ENCODE results near the gene PLCL1. TPM values are rescaled to one million over a fixed set of nuclear protein-coding genes. Genes with fewer than 3 reads are reported as not detected.

Gene PLCL1
- polyA plus RNA-seq, 1 of the 3 experiments (the other 2 are of a cell fraction) = 7.7 TPM

DNA sequence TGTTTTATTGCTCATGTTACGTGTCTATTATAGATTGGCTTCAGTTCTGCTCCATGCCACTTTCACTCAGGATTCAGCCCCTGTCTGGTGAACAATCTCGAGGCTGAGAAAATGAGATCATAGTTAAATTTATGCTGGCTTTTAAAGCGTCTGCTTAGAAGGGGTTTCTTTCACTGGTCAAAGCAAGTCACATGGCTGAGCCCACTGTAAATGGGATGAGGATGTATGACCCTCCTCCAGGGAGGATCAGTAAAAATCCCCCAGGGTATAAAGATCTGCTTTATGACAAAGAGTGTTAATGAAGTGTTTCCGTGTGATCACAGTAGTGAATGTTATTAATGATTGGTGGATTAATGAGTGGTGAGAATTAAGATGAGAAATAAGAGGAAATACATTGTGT, 6.2 kb upstream of the PLCL1 start:
- 61% methylated on average over 4 of the region's 4 CpGs for WGBS (ENCODE audit: low lambda C conversion rate)
- H3K9ac ChIP-seq = no peak overlapping the region
- ChIA-PET CTCF (interaction anchor here (1.0 to 5.8 kb wide), 2 partner anchors 498 to 511 kb away, joined by 3 to 69 read pairs; no protein-coding TSS in a partner anchor), POLR2A (no interaction called here)
- peaks cover 0 to 2% of the 10 kb centered on the region in 2 experiments; a peak in 1 of 4 replicates for H3K4me1 ChIP-seq (ENCODE audit: control insufficient read depth in 1 of 2, insufficient read depth in 2 of 2, low read depth in 1 of 2, low read length in 1 of 2)
- DNase-seq = no peak
- H3K36me3 ChIP-seq (replicated peaks in 1 of 2; ENCODE audit: control insufficient read depth in 1 of 2, insufficient read depth in 2 of 2, low read length in 1 of 2) = no peaks in the 10 kb centered on the region
- H4K20me1 ChIP-seq (ENCODE audit: insufficient read depth) = no peaks in the 10 kb centered on the region
- no peak overlapping the region for H3K4me2 ChIP-seq
- H3K79me2 ChIP-seq (ENCODE audit: insufficient read depth) = no peaks in the 10 kb centered on the region; the same call in 1 of the 2 replicates
- no peaks in the 10 kb centered on the region; the same call in 1 of the 2 replicates for H3K9me3 ChIP-seq
- H3F3A ChIP-seq (replicated peaks; ENCODE audit: insufficient read depth) = no peaks in the 10 kb centered on the region
- H3K27me3 ChIP-seq (ENCODE audit: insufficient read depth) = no peaks in the 10 kb centered on the region
- H3K4me3 ChIP-seq (ENCODE audit: low read depth in 2 of 2, low read length in 1 of 2) = no peak overlapping the region
- no peak overlapping the region for H2AFZ ChIP-seq (ENCODE audit: low read depth)
- H3K9me2 ChIP-seq = no peaks in the 10 kb centered on the region
- TF ChIP-seq, protein P1, sequence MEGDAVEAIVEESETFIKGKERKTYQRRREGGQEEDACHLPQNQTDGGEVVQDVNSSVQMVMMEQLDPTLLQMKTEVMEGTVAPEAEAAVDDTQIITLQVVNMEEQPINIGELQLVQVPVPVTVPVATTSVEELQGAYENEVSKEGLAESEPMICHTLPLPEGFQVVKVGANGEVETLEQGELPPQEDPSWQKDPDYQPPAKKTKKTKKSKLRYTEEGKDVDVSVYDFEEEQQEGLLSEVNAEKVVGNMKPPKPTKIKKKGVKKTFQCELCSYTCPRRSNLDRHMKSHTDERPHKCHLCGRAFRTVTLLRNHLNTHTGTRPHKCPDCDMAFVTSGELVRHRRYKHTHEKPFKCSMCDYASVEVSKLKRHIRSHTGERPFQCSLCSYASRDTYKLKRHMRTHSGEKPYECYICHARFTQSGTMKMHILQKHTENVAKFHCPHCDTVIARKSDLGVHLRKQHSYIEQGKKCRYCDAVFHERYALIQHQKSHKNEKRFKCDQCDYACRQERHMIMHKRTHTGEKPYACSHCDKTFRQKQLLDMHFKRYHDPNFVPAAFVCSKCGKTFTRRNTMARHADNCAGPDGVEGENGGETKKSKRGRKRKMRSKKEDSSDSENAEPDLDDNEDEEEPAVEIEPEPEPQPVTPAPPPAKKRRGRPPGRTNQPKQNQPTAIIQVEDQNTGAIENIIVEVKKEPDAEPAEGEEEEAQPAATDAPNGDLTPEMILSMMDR (IDR thresholded peaks at IDR 0.05) = no peak
- no peak for TF ChIP-seq ELF1 (IDR thresholded peaks at IDR 0.05)
- no peak overlapping the region for H3K27ac ChIP-seq (ENCODE audit: low read depth in 2 of 2, low read length in 1 of 2)

DNA sequence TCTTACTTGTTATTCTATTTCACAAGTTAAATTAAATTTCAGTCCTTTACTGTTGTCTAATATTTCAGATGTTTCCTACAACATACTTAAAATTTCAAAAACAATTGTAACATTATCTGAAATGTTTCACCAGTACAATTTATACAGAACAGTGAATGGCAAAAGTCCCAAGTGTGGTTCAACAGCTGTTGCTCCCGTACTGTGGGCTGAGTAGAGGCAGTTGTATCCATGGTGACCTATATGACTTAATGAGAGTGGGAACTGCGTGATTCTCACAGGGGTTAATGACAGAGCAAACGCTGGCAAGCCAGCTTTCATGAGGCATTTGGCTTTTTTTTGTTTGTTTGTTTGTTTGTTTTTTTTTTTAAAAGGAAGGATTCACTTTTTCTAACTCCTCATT, 5.3 kb upstream of the PLCL1 start:
- H3K4me3 ChIP-seq (ENCODE audit: low read depth in 2 of 2, low read length in 1 of 2) = no peak overlapping the region
- peaks cover 0 to 7% of the 10 kb centered on the region in 2 experiments; a peak in 2 of 4 replicates for H3K4me1 ChIP-seq (ENCODE audit: control insufficient read depth in 1 of 2, insufficient read depth in 2 of 2, low read depth in 1 of 2, low read length in 1 of 2)
- H3K9me3 ChIP-seq = no peaks in the 10 kb centered on the region
- CTCF ChIA-PET = interaction anchor here (1.0 to 5.8 kb wide), 4 partner anchors 51 to 510 kb away, joined by 3 to 69 read pairs (median 3); no protein-coding TSS in a partner anchor
- WGBS (ENCODE audit: low lambda C conversion rate) = 80% methylated on average over 3 of the region's 3 CpGs
- DNase-seq = no peak
- H3K27me3 ChIP-seq (ENCODE audit: insufficient read depth) = no peaks in the 10 kb centered on the region
- H3K36me3 ChIP-seq (replicated peaks in 1 of 2; ENCODE audit: control insufficient read depth in 1 of 2, insufficient read depth in 2 of 2, low read length in 1 of 2) = no peaks in the 10 kb centered on the region
- H3K27ac ChIP-seq (ENCODE audit: low read depth in 2 of 2, low read length in 1 of 2) = no peak overlapping the region
- H3K9ac ChIP-seq = no peak overlapping the region
- no peaks in the 10 kb centered on the region for H4K20me1 ChIP-seq (ENCODE audit: insufficient read depth)
- H3K9me2 ChIP-seq = no peaks in the 10 kb centered on the region
- H3K4me2 ChIP-seq = no peak overlapping the region
- no peaks in the 10 kb centered on the region for H3F3A ChIP-seq (replicated peaks; ENCODE audit: insufficient read depth)
- peaks cover 4% of the 10 kb centered on the region; the same call in 1 of the 2 replicates for H3K79me2 ChIP-seq (ENCODE audit: insufficient read depth)
- H2AFZ ChIP-seq (ENCODE audit: low read depth) = no peak overlapping the region
- POLR2A ChIA-PET = no interaction called here
- TF ChIP-seq, protein P2, sequence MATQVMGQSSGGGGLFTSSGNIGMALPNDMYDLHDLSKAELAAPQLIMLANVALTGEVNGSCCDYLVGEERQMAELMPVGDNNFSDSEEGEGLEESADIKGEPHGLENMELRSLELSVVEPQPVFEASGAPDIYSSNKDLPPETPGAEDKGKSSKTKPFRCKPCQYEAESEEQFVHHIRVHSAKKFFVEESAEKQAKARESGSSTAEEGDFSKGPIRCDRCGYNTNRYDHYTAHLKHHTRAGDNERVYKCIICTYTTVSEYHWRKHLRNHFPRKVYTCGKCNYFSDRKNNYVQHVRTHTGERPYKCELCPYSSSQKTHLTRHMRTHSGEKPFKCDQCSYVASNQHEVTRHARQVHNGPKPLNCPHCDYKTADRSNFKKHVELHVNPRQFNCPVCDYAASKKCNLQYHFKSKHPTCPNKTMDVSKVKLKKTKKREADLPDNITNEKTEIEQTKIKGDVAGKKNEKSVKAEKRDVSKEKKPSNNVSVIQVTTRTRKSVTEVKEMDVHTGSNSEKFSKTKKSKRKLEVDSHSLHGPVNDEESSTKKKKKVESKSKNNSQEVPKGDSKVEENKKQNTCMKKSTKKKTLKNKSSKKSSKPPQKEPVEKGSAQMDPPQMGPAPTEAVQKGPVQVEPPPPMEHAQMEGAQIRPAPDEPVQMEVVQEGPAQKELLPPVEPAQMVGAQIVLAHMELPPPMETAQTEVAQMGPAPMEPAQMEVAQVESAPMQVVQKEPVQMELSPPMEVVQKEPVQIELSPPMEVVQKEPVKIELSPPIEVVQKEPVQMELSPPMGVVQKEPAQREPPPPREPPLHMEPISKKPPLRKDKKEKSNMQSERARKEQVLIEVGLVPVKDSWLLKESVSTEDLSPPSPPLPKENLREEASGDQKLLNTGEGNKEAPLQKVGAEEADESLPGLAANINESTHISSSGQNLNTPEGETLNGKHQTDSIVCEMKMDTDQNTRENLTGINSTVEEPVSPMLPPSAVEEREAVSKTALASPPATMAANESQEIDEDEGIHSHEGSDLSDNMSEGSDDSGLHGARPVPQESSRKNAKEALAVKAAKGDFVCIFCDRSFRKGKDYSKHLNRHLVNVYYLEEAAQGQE (IDR thresholded peaks at IDR 0.05; ENCODE audit: low read depth, low read length) = no peak
- TF ChIP-seq EZH2phosphoT487 (IDR thresholded peaks at IDR 0.05; ENCODE audit: borderline replicate concordance, low read depth) (no peak), FOXJ3 (CRISPR knock-in tag; IDR thresholded peaks at IDR 0.05) (no peak), ELF1 (IDR thresholded peaks at IDR 0.05) (no peak), RXRA (IDR thresholded peaks at IDR 0.05; ENCODE audit: borderline replicate concordance, low read depth) (no peak), NFIC (IDR thresholded peaks at IDR 0.05; ENCODE audit: borderline replicate concordance) (no peak), TAF1 (IDR thresholded peaks at IDR 0.05; ENCODE audit: borderline replicate concordance, low read depth, low read length) (no peak), TEAD4 (IDR thresholded peaks at IDR 0.05; ENCODE audit: borderline replicate concordance, insufficient read depth) (no peak), GATA2 (CRISPR knock-in tag; IDR thresholded peaks at IDR 0.05) (no peak), MEF2A (IDR thresholded peaks at IDR 0.05; ENCODE audit: borderline replicate concordance, low read depth) (no peak)

Data from SK-N-SH (cell line).